Measurements from ENCODE around the gene SATB2. TPM values are rescaled to one million over a fixed set of nuclear protein-coding genes. Genes with fewer than 3 reads are reported as not detected.

The SATB2 gene
- polyA plus RNA-seq, 1 donor from 2014 or later: 0.21 TPM

GRCh38 chr2:199356412-199356811 is 101.3 kb downstream of the SATB2 start:
- TF ChIP-seq EZH2 (IDR thresholded peaks at IDR 0.05; ENCODE audit: borderline replicate concordance, insufficient read depth, low read length, poor library complexity, severe bottlenecking): no peak
- TF ChIP-seq SMC3 (conservative IDR thresholded peaks at IDR 0.05; ENCODE audit: poor library complexity): no peak
- TF ChIP-seq RAD21 (conservative IDR thresholded peaks at IDR 0.05): no peak
- TF ChIP-seq POLR2AphosphoS5 (IDR thresholded peaks at IDR 0.05): no peak
- TF ChIP-seq EP300 (conservative IDR thresholded peaks at IDR 0.05; ENCODE audit: poor library complexity, severe bottlenecking): no peak
- no peak for TF ChIP-seq MXI1 (conservative IDR thresholded peaks at IDR 0.05; ENCODE audit: poor library complexity, severe bottlenecking)
- no peak for TF ChIP-seq CTCF (IDR thresholded peaks at IDR 0.05; ENCODE audit: poor library complexity, severe bottlenecking)
- TF ChIP-seq TAF1 (IDR thresholded peaks at IDR 0.05; ENCODE audit: low read depth): no peak
- Histone ChIP-seq H3K9ac (ENCODE audit: low read length) (no peak overlapping the region), H3F3A (ENCODE audit: insufficient read depth, low read length, poor library complexity, severe bottlenecking) (no peaks in the 10 kb centered on the region), H3K4me2 (ENCODE audit: low read length) (no peak overlapping the region), H3K4me3 (ENCODE audit: low read length) (no peak overlapping the region), H3K27ac (ENCODE audit: low read length) (no peak overlapping the region), H3K9me2 (ENCODE audit: insufficient read depth, low read length) (no peaks in the 10 kb centered on the region), H4K20me1 (ENCODE audit: insufficient read depth) (no peaks in the 10 kb centered on the region), H3K36me3 (ENCODE audit: insufficient read depth, low read length) (no peaks in the 10 kb centered on the region), H2AFZ (ENCODE audit: low read depth, low read length) (no peak overlapping the region), H3K27me3 (ENCODE audit: insufficient read depth, low read depth, low read length) (no peaks in the 10 kb centered on the region), H3K9me3 (ENCODE audit: low read length) (no peaks in the 10 kb centered on the region), H3K79me2 (replicated peaks; ENCODE audit: insufficient read depth, low read length) (no peaks in the 10 kb centered on the region)

GRCh38 chr2:199348871-199349270 is 108.9 kb downstream of the SATB2 start:
- H3K79me2 ChIP-seq (replicated peaks; ENCODE audit: insufficient read depth, low read length): no peaks in the 10 kb centered on the region
- H3K9me2 ChIP-seq (ENCODE audit: insufficient read depth, low read length): no peaks in the 10 kb centered on the region

GRCh38 chr2:199344012-199344411 is 113.7 kb downstream of the SATB2 start:
- Histone ChIP-seq H3K27ac (ENCODE audit: low read length) (no peak overlapping the region), H4K20me1 (ENCODE audit: insufficient read depth) (no peaks in the 10 kb centered on the region), H3F3A (ENCODE audit: insufficient read depth, low read length, poor library complexity, severe bottlenecking) (no peaks in the 10 kb centered on the region), H3K27me3 (ENCODE audit: insufficient read depth, low read depth, low read length) (no peaks in the 10 kb centered on the region), H3K36me3 (ENCODE audit: insufficient read depth, low read length) (no peaks in the 10 kb centered on the region), H3K9ac (ENCODE audit: low read length) (no peak overlapping the region), H3K9me3 (ENCODE audit: low read length) (no peaks in the 10 kb centered on the region), H3K4me3 (ENCODE audit: low read length) (no peak overlapping the region), H2AFZ (ENCODE audit: low read depth, low read length) (no peak overlapping the region), H3K9me2 (ENCODE audit: insufficient read depth, low read length) (no peaks in the 10 kb centered on the region), H3K4me2 (ENCODE audit: low read length) (no peak overlapping the region), H3K79me2 (replicated peaks; ENCODE audit: insufficient read depth, low read length) (no peaks in the 10 kb centered on the region)
- TF ChIP-seq EZH2 (IDR thresholded peaks at IDR 0.05; ENCODE audit: borderline replicate concordance, insufficient read depth, low read length, poor library complexity, severe bottlenecking): no peak
- TF ChIP-seq POLR2AphosphoS5 (IDR thresholded peaks at IDR 0.05): no peak
- no peak for TF ChIP-seq EP300 (conservative IDR thresholded peaks at IDR 0.05; ENCODE audit: poor library complexity, severe bottlenecking)
- TF ChIP-seq SMC3 (conservative IDR thresholded peaks at IDR 0.05; ENCODE audit: poor library complexity): no peak
- no peak for TF ChIP-seq MXI1 (conservative IDR thresholded peaks at IDR 0.05; ENCODE audit: poor library complexity, severe bottlenecking)
- TF ChIP-seq TAF1 (IDR thresholded peaks at IDR 0.05; ENCODE audit: low read depth): no peak
- no peak for TF ChIP-seq REST (IDR thresholded peaks at IDR 0.05; ENCODE audit: borderline replicate concordance)
- TF ChIP-seq RAD21 (conservative IDR thresholded peaks at IDR 0.05): no peak
- TF ChIP-seq CTCF (IDR thresholded peaks at IDR 0.05; ENCODE audit: poor library complexity, severe bottlenecking): no peak

More at GRCh38 chr2:199348871-199349270, 108.9 kb downstream of the SATB2 start:
- Histone ChIP-seq H2AFZ (ENCODE audit: low read depth, low read length) (no peak overlapping the region), H3K9ac (ENCODE audit: low read length) (no peak overlapping the region), H3K4me3 (ENCODE audit: low read length) (no peak overlapping the region), H3K4me2 (ENCODE audit: low read length) (no peak overlapping the region), H3K27ac (ENCODE audit: low read length) (no peak overlapping the region), H3F3A (ENCODE audit: insufficient read depth, low read length, poor library complexity, severe bottlenecking) (no peaks in the 10 kb centered on the region), H4K20me1 (ENCODE audit: insufficient read depth) (no peaks in the 10 kb centered on the region), H3K27me3 (ENCODE audit: insufficient read depth, low read depth, low read length) (no peaks in the 10 kb centered on the region), H3K36me3 (ENCODE audit: insufficient read depth, low read length) (no peaks in the 10 kb centered on the region), H3K9me3 (ENCODE audit: low read length) (no peaks in the 10 kb centered on the region)
- TF ChIP-seq POLR2AphosphoS5 (IDR thresholded peaks at IDR 0.05) (no peak), RAD21 (conservative IDR thresholded peaks at IDR 0.05) (no peak), SMC3 (conservative IDR thresholded peaks at IDR 0.05; ENCODE audit: poor library complexity) (no peak), MXI1 (conservative IDR thresholded peaks at IDR 0.05; ENCODE audit: poor library complexity, severe bottlenecking) (no peak), EP300 (conservative IDR thresholded peaks at IDR 0.05; ENCODE audit: poor library complexity, severe bottlenecking) (no peak), TAF1 (IDR thresholded peaks at IDR 0.05; ENCODE audit: low read depth) (no peak)
